ENCODE measurements around the gene MED15. TPM values are rescaled to one million over a fixed set of nuclear protein-coding genes. Genes with fewer than 3 reads are reported as not detected.

The MED15 gene
- total RNA-seq, 4 donors from 2014 or later = 35.1 to 88.9 (median 49.9) TPM

GRCh38 chr22:20546541-20546950 is 39.1 kb downstream of the MED15 start:
- TF ChIP-seq CTCF (IDR thresholded peaks at IDR 0.05; ENCODE audit: low read depth) = no peak

GRCh38 chr22:20547029-20547428 is 39.6 kb downstream of the MED15 start:
- no peak for TF ChIP-seq CTCF (IDR thresholded peaks at IDR 0.05; ENCODE audit: low read depth)

- TF ChIP-seq CTCF (IDR thresholded peaks at IDR 0.05; ENCODE audit: low read depth) = no peak
These were observed 41.4 kb downstream of the MED15 start for GRCh38 chr22:20548806-20549205.

- no peak for TF ChIP-seq CTCF (IDR thresholded peaks at IDR 0.05; ENCODE audit: low read depth)
These were observed 41.9 kb downstream of the MED15 start for GRCh38 chr22:20549232-20549841.

GRCh38 chr22:20550057-20550817 is 42.8 kb downstream of the MED15 start:
- no peak for TF ChIP-seq CTCF (IDR thresholded peaks at IDR 0.05; ENCODE audit: low read depth)

- TF ChIP-seq CTCF (IDR thresholded peaks at IDR 0.05; ENCODE audit: low read depth) = no peak
These were observed 43.7 kb downstream of the MED15 start for GRCh38 chr22:20550851-20551744.
